ENCODE data around the gene ATP2C2. TPM values are rescaled to one million over a fixed set of nuclear protein-coding genes. Genes with fewer than 3 reads are reported as not detected.

ATP2C2 gene
- total and polyA plus RNA-seq, 2 of the 8 experiments (the other 6 are each of a cell fraction or from before 2014, with no cell fraction given) = 1.2 to 2.8 TPM

DNA sequence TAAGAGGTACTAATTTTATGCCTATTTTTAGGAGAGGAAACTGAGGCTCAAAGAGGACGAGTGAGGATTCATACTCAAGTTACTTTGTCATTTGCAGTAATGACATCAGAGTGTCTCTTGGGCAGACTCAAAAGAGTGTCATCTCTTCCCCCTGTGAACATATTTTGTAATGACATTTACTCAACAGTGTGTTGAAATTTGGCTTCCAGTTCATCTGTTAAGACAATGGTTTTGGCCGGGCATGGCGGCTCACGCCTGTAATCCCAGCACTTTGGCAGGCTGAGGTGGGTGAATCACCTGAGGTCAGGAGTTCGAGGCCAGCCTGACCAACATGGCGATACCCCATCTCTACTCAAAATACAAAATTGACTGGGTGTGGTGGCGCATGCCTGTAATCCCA is 44.7 kb upstream of the ATP2C2 start:
- H3K4me2 ChIP-seq (ENCODE audit: insufficient read depth in 1 of 2, low read depth in 2 of 2, low read length in 2 of 2) = no peak overlapping the region
- no peak overlapping the region for H3K14ac ChIP-seq (ENCODE audit: insufficient read length)
- no peak overlapping the region for H4K91ac ChIP-seq (replicated peaks; ENCODE audit: insufficient read length, low read length)
- H3K56ac ChIP-seq (replicated peaks; ENCODE audit: insufficient read length, low read depth, low read length) = no peak overlapping the region
- peaks cover 0 to 4% of the 10 kb centered on the region in 2 experiments for H4K20me1 ChIP-seq (replicated peaks in 1 of 2; ENCODE audit: control insufficient read depth in 1 of 2, insufficient read depth in 2 of 2, low read length in 2 of 2)
- H4K5ac ChIP-seq (ENCODE audit: insufficient read length, low read depth, low read length) = no peak overlapping the region
- H2BK5ac ChIP-seq (ENCODE audit: low read depth, low read length) = no peak overlapping the region
- H3K27me3 ChIP-seq (replicated peaks in 1 of 4; ENCODE audit: control insufficient read depth in 3 of 4, extremely low read depth in 1 of 4, insufficient read depth in 3 of 4, low read length in 3 of 4) = no peaks in the 10 kb centered on the region
- no peaks in the 10 kb centered on the region; a peak in 1 of 7 replicates for H3K4me1 ChIP-seq (replicated peaks in 1 of 4; ENCODE audit: control insufficient read depth in 3 of 4, insufficient read depth in 4 of 4, low read length in 3 of 4)
- H3K27ac ChIP-seq (ENCODE audit: low read depth, low read length) = no peak overlapping the region
- no peaks in the 10 kb centered on the region for H3K79me1 ChIP-seq (ENCODE audit: low read depth, low read length)
- H2BK20ac ChIP-seq (ENCODE audit: low read length) = no peak overlapping the region
- H2BK120ac ChIP-seq (replicated peaks; ENCODE audit: low read depth, low read length) = no peak overlapping the region
- H3K23ac ChIP-seq (ENCODE audit: insufficient read length) = no peak overlapping the region
- FAIRE-seq (no peak), DNase-seq (ENCODE audit: low read depth in 1 of 2, low spot score in 2 of 2) (no peak)
- H2BK15ac ChIP-seq (ENCODE audit: low read length) = no peak overlapping the region
- POLR2A ChIA-PET (ENCODE audit: partially characterized antibody) = no interaction called here
- 91% methylated on average over 7 of the region's 7 CpGs; no CpG with 5 or more reads in 1 of the 2 experiments for WGBS, 2 experiments (ENCODE audit: extremely low coverage in 1 of 2, insufficient coverage in 1 of 2, insufficient read length in 1 of 2, insufficient replicate concordance in 2 of 2, low coverage in 1 of 2, low lambda C conversion rate in 2 of 2, missing lambda C conversion rate in 1 of 2)
- no peaks in the 10 kb centered on the region for H3K79me2 ChIP-seq (ENCODE audit: control insufficient read depth in 1 of 2, insufficient read depth in 2 of 2, low read length in 2 of 2)
- CTCF ChIA-PET (ENCODE audit: partially characterized antibody) = interaction anchor here (1.2 kb wide), 1 partner anchor 46 kb away, joined by 3 read pairs; no protein-coding TSS in a partner anchor
- H3K23me2 ChIP-seq (ENCODE audit: low read depth, low read length) = peaks cover 17% of the 10 kb centered on the region; the same call in 1 of the 2 replicates
- no peak overlapping the region for H4K8ac ChIP-seq (ENCODE audit: extremely low read depth, insufficient read depth, low read length)
- no peak overlapping the region for H3K9ac ChIP-seq (replicated peaks in 1 of 4; ENCODE audit: extremely low read depth in 1 of 4, low read depth in 3 of 4, low read length in 3 of 4)
- TF ChIP-seq CREB1 (IDR thresholded peaks at IDR 0.05) (no peak), GABPA (IDR thresholded peaks at IDR 0.05; ENCODE audit: borderline replicate concordance, insufficient read depth, low read length) (no peak), BRCA1 (IDR thresholded peaks at IDR 0.05; ENCODE audit: low read depth, low read length) (no peak), TAF7 (optimal IDR thresholded peaks at IDR 0.05; ENCODE audit: borderline replicate concordance, low read depth, low read length) (no peak), RFX5 (IDR thresholded peaks at IDR 0.05; ENCODE audit: borderline replicate concordance, low read depth, low read length) (no peak), SUZ12 (IDR thresholded peaks at IDR 0.05; ENCODE audit: low read length) (no peak), CBX5 (IDR thresholded peaks at IDR 0.05; ENCODE audit: low read depth, low read length) (no peak), SIX5 (IDR thresholded peaks at IDR 0.05; ENCODE audit: low read depth, low read length) (no peak), KDM4A (IDR thresholded peaks at IDR 0.05; ENCODE audit: low read depth, low read length, severe bottlenecking) (no peak), TAF1 (IDR thresholded peaks at IDR 0.05; ENCODE audit: low read depth, low read length) (no peak), CHD2 (IDR thresholded peaks at IDR 0.05; ENCODE audit: low read length) (no peak), POU5F1 (IDR thresholded peaks at IDR 0.05; ENCODE audit: low read depth, low read length) (no peak), ZNF274 (IDR thresholded peaks at IDR 0.05; ENCODE audit: borderline replicate concordance, extremely low read depth, low read length) (no peak)
- TF ChIP-seq, protein P1, sequence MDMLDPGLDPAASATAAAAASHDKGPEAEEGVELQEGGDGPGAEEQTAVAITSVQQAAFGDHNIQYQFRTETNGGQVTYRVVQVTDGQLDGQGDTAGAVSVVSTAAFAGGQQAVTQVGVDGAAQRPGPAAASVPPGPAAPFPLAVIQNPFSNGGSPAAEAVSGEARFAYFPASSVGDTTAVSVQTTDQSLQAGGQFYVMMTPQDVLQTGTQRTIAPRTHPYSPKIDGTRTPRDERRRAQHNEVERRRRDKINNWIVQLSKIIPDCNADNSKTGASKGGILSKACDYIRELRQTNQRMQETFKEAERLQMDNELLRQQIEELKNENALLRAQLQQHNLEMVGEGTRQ (IDR thresholded peaks at IDR 0.05; ENCODE audit: low read length) = no peak
- no peak overlapping the region for H2AK5ac ChIP-seq (ENCODE audit: low read depth, low read length)
- no peak overlapping the region for H2BK12ac ChIP-seq (ENCODE audit: low read depth, low read length)
- H2AFZ ChIP-seq (ENCODE audit: low read length) = no peak overlapping the region
- H3K36me3 ChIP-seq (ENCODE audit: control insufficient read depth in 2 of 4, insufficient read depth in 4 of 4, low read length in 3 of 4) = no peaks in the 10 kb centered on the region
- H3K9me3 ChIP-seq (ENCODE audit: insufficient read depth in 2 of 2, low read depth in 1 of 2, low read length in 1 of 2) = no peaks in the 10 kb centered on the region
- H3K18ac ChIP-seq (ENCODE audit: extremely low read depth, low read length) = no peak overlapping the region
- no peak overlapping the region for H3K4ac ChIP-seq (replicated peaks; ENCODE audit: insufficient read length, low read depth, low read length)
- H3K4me3 ChIP-seq (ENCODE audit: extremely low read depth in 1 of 4, insufficient read depth in 2 of 4, low read depth in 3 of 4, low read length in 4 of 4) = no peak overlapping the region

Measured in H1 (cell line).